GM21367 (cell line): ENCODE results near the gene CCL1.

ENCODE experiments used
- ATAC-seq: cut with Tn5 transposase; IDR thresholded peaks from one replicate; pipeline ENCODE4 v1.9.1; 2021; ENCODE audit not compliant: unreplicated experiment

CCL1 gene

GRCh38 chr17:34384271-34384670 lies 21.2 kb upstream of the CCL1 start:
- no peak for ATAC-seq

- no peak for ATAC-seq
Measured at GRCh38 chr17:34383216-34383615, 20.2 kb upstream of the CCL1 start.

- ATAC-seq: no peak
Measured at GRCh38 chr17:34382621-34383124, 19.6 kb upstream of the CCL1 start.

DNA sequence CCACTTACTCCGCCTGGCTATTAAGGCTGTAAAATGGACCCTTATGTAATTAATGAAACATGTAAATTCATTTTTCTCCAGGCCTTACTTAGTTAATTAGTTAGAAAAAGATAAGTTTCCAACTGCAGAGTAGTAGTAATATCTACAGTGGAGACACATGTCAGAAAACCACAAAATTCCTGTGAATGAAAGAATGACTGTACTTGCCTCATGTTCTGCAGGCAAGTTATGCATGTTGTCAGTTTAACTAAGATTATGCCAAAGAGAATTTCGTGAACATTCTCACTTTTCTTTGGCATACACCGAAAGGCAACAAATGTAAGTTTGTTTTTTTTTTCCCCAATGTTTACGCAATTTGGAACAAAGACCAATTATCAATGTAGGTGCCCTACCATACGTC lies 16.8 kb upstream of the CCL1 start:
- ATAC-seq: no peak

- peak; percentile 36 for ATAC-seq
Measured at GRCh38 chr17:34378664-34379101, 15.7 kb upstream of the CCL1 start.

- no peak for ATAC-seq
Measured at GRCh38 chr17:34377078-34377823, 14.2 kb upstream of the CCL1 start.

GRCh38 chr17:34375426-34375997 lies 12.5 kb upstream of the CCL1 start:
- no peak for ATAC-seq

DNA sequence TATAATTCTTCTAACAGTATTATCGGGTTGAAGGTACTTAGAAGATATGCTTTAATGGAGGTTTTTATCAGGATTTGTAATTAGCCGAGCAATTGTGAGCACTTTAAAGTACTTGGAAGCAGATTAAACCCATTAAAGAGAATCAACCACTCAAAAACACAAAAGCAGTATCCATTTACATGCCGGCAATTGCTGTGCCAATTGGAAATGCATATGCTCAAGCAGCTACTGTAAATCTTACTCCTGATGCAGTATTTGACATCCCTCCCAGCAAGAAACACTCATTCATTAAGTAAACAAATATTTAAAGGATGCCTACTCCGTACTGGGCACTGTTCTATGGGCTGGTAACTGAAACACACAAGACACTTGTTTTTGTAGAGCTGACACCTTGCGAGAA lies 11.4 kb upstream of the CCL1 start:
- no peak for ATAC-seq

GRCh38 chr17:34371405-34372100 lies 8.5 kb upstream of the CCL1 start:
- ATAC-seq: no peak

DNA sequence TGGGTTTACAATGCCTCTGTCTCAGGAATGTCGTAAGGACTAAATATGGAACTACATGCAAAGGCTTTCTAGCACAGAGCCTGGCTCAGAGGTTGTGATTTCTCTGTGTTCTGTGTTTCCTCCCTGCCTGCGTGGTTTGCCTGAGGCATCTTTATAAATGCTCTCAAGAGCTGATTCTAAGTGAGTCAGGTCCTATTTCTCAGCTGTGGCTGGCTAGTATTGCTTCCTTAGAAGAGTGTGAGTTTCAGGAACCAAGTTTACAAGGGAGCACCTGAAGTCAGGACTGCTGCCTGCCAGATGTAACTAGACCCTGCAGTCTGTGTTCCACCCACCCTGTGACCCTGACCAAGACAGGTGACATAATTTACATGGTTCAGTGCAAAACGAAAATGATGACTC lies 8.0 kb upstream of the CCL1 start:
- ATAC-seq: no peak

- ATAC-seq: no peak
Measured at GRCh38 chr17:34370376-34370996, 7.5 kb upstream of the CCL1 start.

- no peak for ATAC-seq
Measured at GRCh38 chr17:34369571-34369970, 6.5 kb upstream of the CCL1 start.

- no peak for ATAC-seq
Measured at GRCh38 chr17:34368946-34369500, 6.0 kb upstream of the CCL1 start.

DNA sequence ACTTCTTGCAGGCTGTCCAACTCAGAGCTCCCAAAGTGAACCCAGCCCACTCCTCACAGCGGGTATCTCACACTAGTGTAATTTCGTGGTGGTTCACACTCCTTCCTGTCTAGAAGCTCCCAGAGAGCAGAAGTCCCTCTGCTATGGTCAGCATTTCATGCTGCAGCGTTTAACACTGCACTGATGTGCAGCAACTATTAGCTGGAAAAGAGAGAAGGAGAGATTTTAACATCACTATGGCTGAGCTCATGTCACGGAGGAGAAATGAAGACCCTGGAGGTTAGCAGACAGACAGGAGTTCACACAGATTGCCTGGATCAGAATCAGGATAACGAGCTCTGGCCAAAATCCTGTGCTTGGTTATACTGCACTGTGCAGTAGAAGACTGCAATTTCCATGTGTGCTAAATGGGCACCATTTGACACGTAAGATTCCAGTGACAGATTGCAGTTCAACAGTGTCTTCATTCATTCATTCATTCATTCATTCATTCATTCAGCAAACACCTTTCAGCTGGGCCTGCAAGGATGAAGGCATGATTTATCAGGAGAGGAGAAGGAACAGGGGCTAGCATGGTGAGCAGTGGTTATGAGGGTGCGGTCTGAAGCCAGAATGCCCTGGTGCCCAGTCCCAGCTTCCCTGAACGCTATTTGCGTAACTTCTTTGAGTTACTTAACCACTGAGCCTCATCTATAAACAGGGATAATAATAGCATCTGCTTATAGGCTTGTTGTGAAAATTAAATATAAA lies 5.3 kb upstream of the CCL1 start:
- no peak for ATAC-seq

- no peak for ATAC-seq
Measured at GRCh38 chr17:34367486-34368195, 4.6 kb upstream of the CCL1 start.

DNA sequence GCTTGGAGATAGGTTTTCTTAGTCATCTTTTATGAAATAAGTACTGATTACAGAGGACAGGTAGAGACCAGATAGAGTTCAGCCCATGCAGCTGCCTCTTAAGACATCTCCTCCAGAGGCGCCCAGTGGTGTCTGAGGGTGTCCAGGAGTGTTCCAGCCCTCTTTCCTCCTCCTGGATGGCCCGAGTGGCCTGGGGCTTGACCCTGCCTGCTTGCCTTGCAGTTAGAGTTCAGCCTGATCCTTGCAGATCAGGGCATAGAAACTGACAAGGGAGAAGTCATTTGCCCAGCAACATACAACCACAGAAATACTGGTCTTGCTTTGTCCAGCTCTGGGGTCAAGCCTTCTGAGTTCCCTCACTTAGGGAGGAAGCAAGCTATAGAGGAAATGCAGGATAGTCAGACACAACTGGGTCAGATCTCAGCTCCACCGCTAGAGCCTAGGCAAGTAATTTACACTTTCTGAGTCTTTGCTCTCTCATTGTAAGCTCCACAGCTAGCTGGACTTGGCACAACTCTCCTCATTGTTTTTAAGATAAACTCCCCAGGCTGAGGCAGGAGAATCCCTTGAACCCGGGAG lies 3.6 kb upstream of the CCL1 start:
- ATAC-seq: no peak

DNA sequence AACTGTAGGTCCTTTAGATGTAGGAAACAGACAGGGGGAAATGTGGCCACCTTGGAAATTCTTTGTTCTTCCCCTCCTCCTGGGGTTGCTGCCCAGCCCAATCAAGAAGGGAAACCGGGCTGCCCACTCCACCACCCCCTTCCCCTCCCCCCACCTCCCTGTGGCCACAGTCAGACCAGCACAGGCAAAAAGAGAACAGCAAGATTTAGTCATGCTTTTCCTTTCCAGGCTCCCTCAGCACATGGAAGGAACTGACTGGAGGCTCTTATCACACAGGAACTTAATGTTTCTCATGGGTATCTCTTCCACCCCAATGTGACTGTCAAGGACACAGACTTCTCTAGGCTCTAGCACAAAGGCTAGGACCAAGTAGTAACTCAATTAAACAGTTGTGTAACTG lies 3.0 kb upstream of the CCL1 start:
- ATAC-seq: no peak

DNA sequence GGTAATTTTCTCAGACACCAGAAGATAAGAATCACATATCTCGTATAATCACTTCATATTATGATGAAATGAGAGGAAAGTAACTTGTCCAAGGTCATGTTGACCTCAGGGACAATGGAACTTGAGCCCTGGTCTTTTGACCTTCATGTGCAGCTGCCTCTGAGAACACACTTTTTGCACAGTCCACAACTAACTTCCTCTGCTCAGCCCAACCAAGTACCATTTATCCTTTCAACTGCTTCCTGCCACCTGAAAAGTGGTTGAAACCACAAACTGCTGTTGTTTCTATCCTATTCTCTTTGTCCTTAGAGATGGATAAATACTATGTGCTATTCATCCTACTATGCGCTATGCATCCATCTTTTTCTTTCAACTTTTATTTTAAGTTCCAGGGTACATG lies 2.3 kb upstream of the CCL1 start:
- no peak for ATAC-seq

DNA sequence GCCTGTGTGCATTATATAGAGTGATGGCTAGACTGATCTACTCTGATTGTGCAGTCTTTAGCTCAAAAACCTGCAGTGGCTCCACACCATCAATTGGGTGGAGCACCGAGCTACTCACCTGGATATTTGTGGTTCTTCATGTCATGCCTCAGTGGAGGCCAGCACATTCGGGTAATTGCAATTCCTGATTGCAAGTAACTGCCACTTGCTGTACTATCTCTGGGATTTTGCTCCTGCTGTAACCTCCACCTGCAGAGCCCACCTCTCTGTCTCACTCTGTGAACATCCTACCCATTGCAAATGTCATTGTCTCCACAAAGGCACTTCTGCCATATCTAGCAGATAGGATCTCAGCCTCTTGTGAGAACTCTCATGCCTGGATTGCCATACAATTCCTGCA lies 1.7 kb upstream of the CCL1 start:
- ATAC-seq: no peak
